HG02798 (cell line): ENCODE data around the gene HOGA1.
"Not testable (repeated sequence)": the region's sequence is repeated elsewhere in the genome, so short reads cannot be mapped to it uniquely, and the experiment has no call there.

Experiments used
- ATAC-seq: cut with Tn5 transposase; IDR thresholded peaks from one replicate; pipeline ENCODE4 v1.9.1; 2021; ENCODE audit warnings: mild to moderate bottlenecking; ENCODE audit not compliant: unreplicated experiment, poor library complexity

The HOGA1 gene

DNA sequence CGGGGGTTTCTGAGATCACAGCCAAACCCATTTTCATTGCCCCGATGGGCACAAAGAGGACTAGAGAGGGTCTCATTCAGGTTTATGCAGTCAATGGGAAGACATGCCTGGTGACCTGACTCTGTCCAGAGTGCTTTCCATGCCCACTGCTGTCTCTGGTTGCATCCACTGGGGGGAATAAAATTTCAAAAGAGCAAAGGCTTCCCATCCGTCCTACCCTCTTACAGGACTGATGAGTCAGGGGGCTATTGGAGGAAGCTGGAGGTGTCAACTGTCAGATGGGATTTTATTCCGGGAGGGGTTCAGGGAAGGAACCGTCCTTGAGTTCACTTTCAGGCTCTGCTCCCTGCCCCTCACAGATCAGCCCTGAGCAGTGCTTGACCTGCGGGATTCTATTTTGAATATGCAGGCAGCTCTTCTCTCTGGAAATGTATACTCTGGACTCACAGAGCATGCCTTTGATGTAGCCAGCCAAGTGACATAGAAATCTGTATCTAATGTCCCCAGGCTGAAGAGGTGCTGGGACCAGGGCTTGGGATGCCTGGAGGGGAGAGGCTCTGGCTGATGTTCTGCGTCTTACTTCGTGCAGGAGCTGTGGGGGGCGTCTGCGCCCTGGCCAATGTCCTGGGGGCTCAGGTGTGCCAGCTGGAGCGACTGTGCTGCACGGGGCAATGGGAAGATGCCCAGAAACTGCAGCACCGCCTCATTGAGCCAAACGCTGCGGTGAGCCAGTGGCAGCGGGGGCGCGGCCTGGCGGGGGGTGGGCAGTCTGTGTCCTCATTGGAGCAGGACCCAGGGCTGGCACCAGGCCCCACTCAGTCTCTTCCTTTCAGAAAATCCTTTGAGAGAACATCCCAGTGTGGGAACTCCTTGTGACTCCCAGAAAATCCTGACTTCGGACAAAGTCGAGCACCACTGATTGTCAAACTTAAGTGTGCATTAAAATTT, 17.4 kb downstream of the HOGA1 start:
- ATAC-seq: no peak

DNA sequence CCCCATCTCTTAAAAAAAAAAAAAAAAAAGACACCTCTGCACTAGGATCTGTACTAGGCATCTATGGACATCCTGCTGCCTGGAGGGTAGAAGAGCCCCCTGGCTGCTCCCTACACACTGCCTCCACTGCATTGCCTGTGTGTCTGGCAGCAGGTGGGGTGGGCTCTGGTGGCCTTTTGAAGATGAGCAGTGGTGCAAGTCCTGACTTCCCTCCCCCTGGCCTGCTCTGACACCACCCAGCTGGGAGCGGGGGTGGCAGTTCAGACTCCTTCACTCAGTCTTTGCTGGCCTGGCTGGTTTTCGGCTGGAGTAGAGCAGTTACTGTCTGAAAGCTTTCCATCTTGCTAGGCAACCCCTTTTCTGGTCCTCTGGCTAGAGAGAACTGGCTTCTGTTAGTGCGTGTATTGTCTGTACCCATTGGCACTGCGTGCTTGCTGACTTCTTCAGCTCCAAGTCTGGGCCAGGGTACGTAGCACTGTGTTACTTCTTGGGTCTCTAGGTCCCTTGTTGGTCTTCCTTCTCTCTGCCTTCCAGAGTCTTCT, 23.0 kb downstream of the HOGA1 start:
- ATAC-seq: no peak

DNA sequence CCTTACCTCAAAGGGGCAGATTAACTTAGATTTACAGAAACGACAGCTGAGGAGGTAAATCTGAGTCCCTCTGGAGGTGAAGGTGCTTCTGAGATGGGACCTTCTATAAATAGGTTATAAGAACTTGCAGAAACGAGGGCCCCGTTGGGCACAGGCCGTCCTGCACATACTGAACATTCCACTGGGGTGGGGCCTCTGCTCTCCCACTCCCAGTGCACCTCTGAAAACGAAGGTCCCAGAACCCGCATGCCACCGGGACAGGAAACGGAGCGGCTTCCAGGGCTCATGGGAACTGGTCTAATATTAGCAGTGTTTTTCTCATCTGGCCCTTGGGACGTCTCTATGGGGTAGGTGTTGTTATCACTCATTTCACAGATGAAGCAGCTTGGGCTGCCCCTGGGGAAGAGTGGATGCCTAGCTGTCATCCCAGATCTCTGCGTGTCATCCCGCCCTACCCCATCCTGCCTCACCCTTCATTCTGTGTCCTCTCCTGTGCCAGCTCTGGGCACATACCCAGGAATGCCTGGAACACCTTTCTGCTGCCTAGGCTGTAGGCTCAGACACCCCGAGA, 24.9 kb downstream of the HOGA1 start:
- no peak for ATAC-seq

DNA sequence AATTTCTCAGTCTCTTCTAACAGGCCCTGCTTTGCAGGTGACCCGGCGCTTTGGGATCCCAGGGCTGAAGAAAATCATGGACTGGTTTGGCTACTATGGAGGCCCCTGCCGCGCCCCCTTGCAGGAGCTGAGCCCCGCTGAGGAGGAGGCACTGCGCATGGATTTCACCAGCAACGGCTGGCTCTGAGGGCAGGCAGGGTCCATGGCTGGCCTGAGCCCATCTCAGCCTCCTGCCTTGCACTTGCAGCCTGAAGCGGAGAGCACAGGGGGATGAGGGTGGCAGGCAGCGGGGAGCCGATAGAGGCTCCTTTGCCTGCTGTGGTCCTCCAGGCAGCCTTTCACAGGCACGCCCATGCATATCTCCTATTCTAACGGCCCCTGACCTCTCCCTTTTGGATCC, 27.3 kb downstream of the HOGA1 start:
- ATAC-seq: no peak

DNA sequence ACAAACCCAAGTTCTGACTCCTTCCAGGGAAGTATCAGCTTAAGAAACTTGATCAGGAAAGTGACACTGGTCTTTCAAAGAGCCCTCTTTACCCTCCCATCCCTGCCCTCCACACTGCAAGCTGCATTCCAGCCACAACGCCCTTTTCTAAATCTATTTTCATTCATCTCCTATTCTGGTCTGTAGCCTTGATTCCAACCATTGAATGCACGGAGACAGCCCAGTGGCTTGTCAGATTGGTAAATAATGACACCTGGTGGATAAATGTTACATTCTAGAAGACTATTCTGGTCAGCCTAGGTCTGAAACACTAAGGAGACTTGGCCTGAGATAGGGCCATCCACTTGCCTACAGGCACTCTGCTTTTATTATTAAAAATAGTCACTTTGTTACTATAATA, 28.2 kb downstream of the HOGA1 start:
- ATAC-seq: no peak

DNA sequence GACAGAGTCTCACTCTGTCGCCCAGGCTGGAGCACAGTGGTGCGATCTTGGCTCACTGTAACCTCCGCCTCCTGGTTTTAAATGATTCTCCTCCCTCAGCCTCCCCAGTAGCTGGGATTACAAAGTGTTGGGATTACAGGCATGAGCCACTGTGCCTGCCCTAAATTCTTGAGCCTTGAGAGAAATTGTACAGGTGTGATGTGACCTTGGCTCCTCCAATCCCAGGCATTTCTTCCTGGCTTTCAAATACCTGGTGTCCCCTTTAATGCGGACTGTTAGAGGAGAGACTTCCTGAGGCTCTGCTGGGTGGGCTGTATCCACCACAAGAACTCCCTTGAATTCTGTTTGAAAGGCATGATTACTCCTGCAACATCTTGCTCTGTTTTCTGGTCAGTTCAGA, 34.1 kb downstream of the HOGA1 start:
- no peak for ATAC-seq

DNA sequence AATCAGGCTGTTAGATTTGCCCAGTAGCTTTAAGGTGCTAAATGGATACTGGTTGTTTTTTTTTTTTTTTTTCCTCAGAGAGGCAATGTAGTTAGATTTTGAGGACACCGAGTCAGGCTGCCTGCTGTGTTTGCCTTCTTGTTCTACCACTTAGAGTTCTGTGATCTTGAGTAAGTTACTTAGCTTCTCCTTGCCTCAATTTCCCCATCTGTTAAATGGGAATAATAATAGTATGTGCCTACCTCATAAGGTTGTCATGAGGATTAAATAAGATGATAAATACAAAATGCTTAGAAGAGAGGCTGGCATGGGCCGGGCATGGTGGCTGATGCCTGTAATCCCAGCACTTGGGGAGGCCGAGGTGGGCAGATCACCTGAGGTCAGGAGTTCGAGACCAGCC, 34.5 kb downstream of the HOGA1 start:
- no peak for ATAC-seq

DNA sequence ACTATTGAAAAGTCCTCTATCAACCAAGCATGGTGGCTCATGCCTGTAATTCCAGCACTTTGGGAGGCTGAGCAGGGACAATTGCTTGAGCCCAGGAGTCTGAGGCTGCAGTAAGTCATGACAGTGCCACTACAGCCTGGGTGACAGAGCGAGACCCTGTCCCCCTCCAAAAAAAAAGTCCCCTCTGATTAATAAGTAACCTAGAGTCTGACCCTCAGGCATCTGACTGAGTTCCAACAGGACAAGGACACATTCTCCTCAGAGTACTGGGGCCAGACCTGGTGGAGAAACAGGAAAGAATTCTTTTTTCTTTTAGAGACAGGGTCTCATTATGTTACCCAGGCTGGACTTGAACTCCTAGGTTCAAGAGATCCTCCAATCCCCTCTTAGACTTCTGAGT, 39.1 kb downstream of the HOGA1 start:
- no peak for ATAC-seq

DNA sequence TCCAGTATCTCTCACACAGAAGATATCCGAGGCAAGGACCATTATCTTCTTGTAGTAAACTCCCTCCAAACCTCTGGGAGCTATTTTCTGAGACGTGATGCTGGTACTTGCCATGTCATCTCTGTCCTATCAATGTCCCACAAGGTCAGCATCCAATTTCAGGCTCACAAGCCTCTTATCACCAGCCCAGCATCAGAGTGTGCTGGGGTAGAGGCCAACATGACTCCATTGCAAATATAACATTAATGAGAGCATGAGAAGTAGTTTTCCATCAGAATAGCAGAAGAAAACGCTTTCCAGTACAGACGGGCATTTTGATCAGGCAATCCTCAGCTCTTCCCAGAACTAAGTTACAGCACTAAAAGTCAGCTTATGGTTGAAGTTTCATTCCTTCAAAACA, 43.5 kb downstream of the HOGA1 start:
- ATAC-seq: no peak

DNA sequence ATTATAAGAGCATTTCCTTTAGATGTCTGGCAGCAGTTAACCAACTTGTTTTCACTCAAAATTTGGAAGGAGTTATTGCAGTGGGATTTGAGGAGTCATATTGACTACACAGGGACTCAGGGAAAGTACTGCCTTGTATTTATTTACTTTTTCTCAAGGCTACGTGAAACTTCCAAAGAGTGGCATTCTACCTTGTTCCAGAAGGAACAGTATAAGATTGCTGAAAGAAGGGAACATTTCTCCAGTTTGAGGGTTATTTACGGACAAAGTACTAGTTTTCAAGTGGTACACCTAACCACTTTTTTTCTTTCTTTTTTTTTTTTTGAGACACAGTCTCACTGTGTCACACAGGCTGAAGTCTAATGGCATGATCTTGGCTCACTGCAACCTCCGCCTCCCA, 44.0 kb downstream of the HOGA1 start:
- ATAC-seq: no peak

DNA sequence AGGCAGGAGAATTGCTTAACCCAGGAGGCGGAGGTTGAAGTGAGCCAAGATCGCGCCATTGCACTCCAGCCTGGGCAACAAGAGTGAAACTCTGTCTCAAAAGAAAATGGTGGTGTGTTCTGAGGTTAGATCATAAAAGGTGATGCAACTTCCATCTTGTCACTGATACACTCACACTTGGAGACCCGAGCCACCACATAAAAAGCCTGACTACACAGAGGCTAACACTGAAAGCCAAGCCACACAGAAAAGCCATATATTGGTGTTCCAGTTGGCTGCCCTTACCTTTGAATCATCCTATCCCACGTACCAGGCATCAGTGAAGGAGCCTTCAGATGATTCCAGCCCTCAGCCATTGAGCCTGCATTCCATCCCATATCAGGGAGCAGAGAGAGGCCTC, 45.1 kb downstream of the HOGA1 start:
- ATAC-seq: no peak

DNA sequence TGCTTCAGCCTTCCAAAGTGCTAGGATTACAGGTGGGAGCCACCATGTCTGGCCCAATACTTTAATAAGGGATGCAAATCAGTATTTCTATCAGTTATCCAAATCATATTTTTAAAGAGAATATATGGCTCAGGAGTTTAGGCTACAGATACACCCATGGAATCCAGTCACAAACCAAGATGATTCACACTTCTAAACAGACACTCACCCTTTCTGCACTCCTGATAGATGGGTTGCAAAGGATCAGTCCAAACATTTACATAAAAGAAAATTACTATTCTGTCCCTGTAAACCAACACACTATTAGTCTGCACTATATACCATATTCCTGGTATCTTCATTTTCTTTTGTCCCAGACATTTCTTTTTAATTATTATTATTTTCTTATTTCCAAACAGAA, 46.9 kb downstream of the HOGA1 start:
- ATAC-seq: no peak

DNA sequence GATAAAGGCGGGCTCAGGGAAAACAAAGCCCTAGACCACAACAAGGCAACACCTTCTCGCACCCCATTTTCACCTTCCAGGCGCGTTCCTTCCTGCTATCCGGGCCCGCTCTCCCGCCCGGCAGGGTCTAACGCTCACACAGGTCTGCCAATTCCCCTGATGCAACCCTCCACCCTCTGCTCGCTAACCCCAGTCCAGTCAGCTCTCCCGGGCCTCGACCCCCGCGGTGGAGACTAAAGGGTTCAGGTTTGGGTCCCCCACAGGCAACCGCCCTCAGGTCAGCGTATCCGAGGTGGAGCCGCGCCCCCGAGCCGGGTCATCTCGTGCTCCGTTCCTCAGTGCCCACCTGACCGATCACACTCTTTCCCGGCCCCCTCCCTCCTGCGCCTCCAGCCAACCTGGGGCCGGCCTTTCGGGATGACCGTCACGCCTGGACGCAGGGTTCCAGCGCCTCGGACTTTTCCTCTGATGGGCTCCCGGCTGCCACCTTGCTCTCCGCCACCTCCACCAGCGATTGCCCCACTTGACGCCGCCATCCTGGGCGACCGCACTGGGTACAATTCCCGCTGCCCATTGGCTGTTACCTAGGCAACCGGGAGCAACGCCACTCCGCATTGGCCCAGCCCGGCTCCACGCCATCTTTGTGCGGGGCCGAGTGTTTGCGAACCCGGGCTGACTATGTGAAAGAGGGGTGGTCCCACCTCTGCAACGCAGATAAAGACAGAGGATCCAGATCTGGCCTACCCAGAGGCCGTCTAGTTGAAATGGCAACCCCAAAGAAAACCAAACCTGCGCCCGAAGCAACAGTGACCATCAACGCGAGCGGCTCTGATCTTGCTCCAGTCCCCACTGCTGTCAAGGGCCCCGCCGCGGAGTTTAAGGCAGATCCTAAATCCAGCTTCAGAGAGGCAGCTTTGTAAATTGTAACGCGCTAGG, 49.0 kb downstream of the HOGA1 start, which contains the start of gene MORN4:
Gene MORN4 (minus strand): TSS at position 552 of the 936 bp plus-strand sequence. CDS start 13,847 bp downstream, outside the sequence.
- ATAC-seq: peak; percentile 99

DNA sequence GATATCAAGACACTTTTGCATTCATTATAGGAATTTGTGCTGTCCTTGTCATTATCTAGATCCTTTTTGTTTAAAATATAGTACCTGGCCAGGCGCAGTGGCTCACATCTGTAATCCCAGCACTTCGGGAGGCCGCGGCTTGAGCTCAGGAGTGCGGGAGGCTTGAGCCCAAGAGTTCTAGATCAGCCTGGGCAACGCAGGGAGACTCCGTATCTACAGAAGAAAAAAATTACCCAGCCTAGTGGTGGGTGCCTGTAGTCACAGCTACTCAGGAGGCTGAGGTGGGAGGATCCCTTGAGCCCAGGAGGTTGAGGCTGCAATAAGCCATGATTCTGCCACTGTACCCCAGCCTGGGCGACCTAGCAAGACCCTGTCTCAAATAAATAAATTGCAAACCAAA, 49.7 kb downstream of the HOGA1 start:
- ATAC-seq: no peak

DNA sequence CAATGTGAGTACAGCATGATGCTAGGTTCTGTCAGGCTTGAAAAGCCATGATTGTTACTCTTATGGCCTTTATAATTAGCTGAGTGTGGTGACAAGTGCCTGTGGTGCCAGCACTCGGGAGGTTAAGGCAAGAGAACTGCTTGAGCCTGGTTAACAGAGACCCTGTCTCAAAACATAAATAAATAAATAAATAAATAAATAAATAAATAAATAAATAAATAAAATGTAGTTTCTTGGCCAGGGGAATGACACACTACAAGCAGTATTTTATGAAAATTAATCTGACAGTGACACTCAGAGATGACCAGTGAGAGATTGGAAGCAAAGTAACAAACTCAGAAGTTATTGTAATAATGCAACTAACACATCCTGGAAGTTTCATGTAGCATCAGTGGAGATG, 51.4 kb downstream of the HOGA1 start:
- ATAC-seq: no peak

DNA sequence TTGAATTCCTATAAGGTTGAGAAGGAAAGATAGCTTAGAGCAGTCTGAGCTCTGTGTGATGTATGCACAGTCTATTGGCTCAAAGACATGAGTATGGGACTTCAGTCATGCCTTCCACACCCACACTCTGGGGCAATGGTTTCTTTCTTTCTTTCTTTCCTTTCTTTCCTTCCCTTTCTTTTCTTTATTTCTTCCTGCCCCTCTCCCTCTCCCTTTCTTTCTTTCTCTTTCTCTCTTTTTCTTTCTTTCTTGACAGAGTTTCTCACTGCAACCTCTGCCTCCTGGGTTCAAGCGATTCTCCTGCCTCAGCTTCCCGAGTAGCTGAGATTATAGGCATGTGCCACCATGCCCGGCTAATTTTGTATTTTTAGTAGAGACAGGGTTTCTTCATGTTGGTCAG, 54.9 kb downstream of the HOGA1 start:
- not testable (repeated sequence) for ATAC-seq

DNA sequence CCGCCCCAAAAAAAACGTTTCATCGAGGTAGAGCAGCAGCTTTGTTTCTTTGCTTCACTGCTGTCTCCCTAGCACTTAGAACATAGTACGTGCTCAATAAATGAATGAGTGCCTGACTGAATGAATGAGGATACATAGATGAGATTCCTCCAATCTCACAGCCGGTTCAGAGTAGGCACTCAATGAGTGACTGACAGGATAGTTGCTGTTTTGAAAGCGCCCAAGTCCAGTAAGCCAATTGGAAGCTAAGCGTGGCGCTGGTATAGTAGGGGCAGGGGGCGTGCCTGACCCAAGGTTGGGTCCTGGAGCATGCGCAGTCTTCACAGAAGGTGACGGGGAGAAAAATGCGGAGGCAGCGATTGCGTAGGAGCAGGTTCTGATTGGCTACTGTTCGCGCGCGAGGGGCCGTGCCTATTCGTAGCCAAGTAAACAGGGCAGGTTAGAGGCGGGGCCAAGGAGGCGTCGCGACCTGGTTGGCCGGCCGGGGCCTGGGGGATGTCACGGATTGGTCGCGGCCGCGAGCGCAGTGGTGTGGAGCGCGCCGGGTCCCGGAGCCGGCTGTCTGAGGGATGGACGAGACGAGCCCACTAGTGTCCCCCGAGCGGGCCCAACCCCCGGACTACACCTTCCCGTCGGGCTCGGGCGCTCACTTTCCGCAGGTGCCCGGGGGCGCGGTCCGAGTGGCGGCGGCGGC, 56.1 kb downstream of the HOGA1 start, which contains the start of gene PI4K2A:
Gene PI4K2A (plus strand): TSS at position 498 of the 694 bp plus-strand sequence. CDS start 72 bp downstream, at position 570.
- peak; percentile 99 for ATAC-seq

DNA sequence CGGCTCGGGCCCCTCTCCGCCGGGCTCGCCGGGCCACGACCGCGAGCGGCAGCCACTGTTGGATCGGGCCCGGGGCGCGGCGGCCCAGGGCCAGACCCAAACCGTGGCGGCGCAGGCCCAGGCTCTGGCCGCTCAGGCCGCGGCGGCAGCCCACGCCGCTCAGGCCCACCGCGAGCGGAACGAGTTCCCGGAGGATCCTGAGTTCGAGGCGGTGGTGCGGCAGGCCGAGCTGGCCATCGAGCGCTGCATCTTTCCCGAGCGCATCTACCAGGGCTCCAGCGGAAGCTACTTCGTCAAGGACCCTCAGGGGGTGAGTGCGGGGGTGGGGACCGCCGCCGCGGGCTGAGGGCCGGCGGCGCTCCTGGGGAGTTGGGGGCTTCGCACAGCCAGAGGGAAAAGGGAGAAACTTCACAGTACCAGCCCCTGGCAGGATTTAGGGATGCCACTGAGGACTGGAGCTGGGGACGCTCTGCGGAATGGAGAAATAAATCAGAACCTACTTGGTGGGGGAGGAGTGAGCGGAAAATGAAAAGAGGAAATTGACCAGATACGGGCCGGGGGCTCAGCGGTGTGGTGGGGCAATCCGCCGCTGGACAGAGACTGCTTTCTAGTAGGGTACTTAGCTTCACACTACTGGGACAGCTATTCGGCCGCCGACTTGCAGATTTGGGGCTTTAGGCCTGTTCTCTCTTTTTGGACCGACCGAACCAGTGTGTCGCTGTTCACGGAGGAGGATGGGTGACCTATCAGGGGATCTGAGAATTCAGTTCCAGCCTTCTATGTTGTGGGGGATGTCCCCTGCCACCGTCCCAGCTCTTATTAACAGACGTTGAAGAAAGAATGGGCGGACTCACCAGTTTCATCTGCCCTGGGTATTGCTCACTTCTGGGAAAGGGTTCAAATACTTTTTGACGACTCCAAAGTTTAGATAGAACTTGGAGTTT, 57.0 kb downstream of the HOGA1 start:
- ATAC-seq: peak; percentile 31
